GM18867 (cell line): ENCODE data around the gene ZNF408.

Experiments
- ATAC-seq: cut with Tn5 transposase; IDR thresholded peaks from one replicate; pipeline ENCODE4 v1.9.1; 2021; ENCODE audit warnings: mild to moderate bottlenecking, moderate library complexity; ENCODE audit not compliant: unreplicated experiment

ZNF408 gene

DNA sequence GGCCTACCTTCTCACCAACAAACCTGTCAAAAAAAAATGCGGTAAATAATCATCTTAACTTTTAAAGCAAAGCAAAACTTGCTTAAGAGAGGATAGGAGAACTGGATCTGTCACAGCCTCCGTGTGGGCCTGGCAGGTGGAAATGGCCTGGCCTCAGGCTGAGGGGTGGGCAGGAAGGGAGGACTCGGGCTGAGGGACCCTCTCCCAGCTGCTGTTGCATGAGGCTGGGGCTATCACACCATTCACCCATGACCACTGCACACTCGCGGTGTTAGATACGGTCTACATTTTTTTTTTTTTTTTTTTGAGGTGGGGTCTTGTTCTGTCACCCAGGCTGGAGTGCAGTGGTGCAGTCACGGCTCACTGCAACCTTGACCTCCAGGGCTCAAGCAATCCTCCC is 24.9 kb upstream of the ZNF408 start:
- ATAC-seq: no peak

- no peak for ATAC-seq
Measured at GRCh38 chr11:46676436-46677158, 24.2 kb upstream of the ZNF408 start.

- ATAC-seq: no peak
Measured at GRCh38 chr11:46677169-46677568, 23.7 kb upstream of the ZNF408 start.

DNA sequence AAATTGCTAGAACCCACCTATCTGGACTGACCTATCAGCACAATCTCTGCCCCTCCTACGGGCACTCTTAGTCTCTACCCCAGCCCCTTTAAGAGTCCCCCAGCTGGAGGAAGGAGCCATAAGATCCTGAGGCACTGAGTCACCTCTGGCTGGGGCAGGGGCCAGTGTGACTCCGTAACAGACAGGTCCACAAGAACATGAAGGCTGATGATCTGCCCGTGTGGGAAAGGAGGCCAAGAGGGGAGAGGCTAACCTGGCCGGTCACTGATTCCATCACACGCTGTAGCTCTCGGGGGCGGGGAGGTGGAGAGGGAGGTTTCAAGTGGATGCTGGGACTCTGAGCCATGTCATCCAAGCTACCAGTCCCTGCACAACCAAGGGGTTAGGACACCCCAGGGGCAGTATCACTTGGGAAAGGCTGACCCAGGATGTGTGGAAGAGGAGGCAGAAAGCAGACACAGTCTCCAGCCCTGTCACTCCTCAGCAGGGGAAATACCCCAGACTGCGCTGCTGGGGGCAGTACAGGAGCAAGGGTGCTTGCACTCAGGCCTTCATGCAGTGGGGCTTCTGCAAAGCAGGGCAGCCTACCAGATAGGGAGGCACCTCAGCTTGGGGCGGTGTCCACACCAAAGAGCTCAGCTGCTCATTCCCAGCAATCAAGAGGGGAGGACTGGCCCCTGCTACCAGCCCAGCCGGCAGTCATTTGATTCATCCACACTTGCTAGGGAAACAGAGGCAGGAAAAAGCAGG is 22.7 kb upstream of the ZNF408 start:
- no peak for ATAC-seq

- ATAC-seq: no peak
Measured at GRCh38 chr11:46678741-46679130, 22.1 kb upstream of the ZNF408 start.

DNA sequence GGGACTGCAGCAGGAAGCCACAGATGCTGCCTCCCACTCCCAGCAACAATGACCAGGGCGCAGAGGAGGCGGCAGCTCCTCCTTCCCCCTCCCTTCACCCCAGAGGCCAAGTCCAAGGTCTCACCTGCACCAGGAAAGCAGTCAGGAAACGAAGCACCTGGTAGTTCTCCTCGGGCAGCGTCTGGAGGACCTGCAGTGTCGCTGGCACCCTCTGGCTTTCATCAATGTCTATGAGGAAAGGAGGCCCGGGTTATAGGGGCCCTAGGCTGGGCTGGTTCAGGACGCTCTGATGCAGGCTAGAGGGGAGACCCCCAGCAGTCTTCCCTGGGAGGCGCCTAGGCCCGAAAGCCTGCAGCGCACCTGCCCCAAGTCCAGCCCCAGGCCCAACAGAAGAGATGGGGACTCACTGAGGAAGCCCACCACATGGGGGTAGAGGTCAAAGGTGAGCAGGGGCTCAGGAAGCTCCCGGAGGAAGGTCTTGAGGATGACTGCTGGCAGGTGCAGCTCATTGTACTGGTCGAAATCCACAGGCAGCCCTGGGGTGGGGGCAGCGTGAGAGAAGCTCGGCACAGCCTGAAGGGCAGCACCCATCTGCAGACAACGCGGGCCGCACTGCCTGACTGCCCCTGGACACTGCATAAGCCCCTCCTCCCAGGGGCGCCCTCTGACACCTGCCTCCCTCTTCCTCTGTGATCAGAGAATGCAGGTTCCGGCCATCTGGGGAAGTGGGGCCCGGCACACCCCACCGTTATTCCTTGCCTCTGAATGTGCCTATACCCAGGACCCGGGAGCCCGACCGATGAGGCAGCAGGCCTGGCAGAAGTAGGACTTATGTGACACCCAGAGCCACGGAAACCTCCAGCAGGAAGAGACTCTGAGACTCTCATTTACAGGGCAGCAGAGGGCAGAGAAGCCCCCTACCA is 21.3 kb upstream of the ZNF408 start:
- ATAC-seq: no peak

DNA sequence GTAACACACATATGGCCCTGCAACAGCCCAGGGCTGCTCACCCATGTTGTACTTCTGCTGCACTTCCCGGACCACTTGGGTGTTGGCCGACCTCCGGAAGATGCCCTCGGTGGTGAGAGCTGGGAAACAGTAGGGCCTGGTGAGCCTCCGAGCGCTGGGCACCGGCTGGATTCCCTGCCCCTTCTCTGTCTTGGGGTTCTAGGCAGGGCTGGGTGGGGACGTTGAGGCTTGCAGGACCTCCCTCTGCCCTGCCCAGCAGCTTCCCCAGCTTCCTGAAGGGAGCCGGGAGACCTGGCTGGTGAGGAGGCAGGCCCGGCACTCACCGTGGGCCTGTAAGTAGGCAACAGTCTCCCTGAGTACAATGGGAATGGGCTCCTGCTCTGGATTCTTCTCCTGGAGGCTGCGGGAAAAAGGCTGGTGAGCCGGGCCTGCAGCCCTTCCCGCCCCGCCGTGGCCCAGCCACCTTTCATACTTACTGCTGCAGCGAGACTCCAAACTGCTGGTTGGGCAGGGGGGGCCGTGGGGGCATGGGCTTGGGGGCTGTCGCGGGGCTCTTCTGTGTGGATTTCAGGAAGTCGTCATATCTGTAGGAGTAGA is 20.6 kb upstream of the ZNF408 start:
- ATAC-seq: no peak

GRCh38 chr11:46680815-46681214 is 20.0 kb upstream of the ZNF408 start:
- no peak for ATAC-seq

DNA sequence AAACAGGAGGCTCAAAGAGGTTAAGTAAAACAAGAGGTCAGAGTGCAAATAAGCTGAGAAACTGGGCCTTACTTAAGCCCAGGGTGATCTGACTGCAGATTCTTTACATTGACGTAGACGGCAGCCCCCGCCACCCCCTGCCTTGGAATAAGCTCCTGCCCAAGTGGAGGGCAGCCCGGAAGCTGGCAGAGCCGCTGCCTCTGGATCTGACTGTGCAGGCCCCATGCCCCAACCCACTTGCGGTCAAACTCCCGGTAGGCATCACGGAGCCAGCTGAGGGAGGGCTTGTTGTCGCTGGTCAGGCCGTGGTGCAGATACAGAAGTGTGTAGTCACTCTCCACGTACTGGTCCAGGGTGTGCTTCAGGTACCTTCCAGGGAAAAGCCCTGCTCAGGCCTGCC is 19.0 kb upstream of the ZNF408 start:
- no peak for ATAC-seq

DNA sequence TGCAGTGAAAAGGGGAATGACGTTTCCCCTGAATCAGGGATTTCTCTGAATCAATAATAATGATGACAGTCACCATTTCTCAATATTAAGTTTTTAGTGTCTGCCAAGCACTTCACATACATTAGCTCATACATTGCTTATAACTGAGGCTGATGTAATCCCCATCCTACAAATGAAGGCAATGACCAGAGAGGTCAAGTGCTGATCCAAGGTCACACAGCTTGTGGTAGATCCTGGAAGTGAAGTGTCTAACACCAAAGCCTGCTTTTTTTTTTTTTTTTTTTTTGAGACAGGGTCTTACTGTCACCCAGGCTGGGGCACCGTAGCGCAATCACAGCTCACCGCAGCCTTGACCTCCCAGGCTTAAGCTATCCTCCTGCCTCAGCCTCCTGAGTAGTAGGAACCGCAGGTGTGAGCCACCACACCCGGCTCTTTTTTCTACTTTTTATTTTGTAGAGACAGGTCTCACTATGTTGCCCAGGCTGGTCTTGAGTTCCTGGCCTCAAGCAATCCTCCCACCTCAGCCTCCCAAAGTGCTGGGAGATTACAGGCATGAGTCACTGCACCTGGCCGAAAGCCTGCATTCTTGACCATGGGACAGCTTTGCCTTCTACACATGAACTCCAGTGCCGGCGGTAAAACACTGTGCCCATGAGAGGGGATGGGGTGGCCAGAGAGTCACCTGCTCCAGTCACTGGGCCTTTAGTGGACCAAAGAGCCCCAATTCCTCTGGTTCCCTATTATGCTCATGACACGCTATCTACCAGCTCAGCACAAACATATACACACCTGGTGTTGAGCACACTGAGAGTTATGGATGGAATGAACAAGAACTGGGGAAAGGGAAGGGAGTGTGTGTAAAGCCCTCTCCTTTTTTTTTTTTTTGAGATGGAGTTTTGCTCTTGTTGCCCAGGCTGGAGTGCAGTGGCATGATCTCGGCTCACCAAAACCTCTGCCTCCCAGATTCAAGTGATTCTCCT is 17.8 kb upstream of the ZNF408 start:
- no peak for ATAC-seq

DNA sequence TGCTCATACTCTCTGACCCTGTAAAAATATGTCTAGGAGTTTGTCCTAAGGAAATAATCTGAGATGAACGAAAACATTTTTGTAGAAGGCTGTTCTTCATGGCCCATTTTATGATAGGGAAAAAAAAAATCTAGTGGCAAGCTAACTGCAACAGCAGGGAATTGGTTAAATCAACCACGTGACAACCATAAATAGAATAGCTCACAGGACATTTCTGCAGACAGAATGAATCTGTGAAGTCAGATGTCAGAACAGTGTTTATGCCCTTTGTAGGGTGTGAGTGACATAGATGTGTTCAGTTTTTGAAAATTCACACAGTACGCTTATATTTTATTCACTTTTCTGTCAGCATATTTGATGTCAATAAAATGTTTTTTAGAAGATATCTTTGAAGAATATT is 16.5 kb upstream of the ZNF408 start:
- ATAC-seq: no peak

GRCh38 chr11:46686886-46687795 is 13.7 kb upstream of the ZNF408 start:
- no peak for ATAC-seq

DNA sequence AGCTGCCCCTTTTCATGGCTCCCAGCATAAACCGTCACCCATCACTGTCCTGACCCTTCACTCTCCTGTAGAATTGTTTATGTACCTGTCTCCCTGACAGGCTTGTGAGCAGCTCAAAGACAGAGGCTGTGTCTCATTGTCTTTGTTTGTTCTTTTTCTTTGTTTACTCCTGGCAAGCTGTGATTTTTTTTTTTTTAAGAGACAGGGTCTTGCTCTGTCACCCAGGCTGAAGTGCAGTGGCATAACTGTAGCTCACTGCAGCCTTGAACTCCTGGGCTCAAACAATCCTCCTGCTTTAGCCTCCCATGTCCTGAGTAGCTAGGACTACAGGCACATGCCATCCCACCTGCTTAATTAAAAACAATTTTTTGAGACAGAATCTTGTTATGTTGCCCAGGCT is 10.1 kb upstream of the ZNF408 start:
- no peak for ATAC-seq

DNA sequence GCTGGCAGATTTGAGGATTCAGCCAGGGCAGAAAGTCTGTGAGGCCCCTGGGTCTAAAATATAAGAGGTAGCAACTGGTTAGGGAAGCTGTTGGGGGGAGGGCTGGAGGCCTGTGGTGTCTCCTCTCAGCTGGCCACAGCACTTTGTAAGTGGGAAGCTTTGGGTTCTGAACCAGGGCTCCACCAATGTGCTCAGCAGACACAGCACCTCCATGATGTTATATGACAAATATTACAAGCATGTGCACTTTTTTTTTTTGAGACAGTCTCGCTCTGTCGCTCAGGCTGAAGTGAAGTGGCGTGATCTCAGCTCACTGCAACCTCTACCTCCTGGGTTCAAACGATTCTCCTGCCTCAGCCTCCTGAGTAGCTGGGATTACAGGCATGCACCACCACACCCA is 8.4 kb upstream of the ZNF408 start:
- ATAC-seq: no peak

- no peak for ATAC-seq
Measured at GRCh38 chr11:46693597-46694012, 7.2 kb upstream of the ZNF408 start.

- no peak for ATAC-seq
Measured at GRCh38 chr11:46694072-46694471, 6.8 kb upstream of the ZNF408 start.

DNA sequence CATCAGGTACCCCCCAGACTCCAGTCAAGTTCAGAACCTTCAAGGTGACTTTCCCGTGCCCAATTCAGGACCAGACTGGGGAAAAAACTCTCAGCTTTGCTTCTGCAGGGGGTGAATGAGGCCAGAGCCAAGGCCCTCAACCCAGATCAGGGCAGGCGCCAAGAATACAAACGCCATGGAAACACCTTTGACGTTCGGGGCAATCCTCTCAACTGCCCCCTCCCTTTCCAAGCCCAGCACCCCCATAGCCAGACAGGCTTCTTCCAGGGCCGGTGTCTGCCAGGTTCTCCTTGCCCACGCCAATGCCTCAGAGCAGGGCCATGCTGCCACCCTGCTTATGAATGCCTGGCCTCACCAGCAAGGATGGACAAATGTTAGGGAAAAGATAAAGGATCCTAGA is 6.2 kb upstream of the ZNF408 start:
- ATAC-seq: no peak

DNA sequence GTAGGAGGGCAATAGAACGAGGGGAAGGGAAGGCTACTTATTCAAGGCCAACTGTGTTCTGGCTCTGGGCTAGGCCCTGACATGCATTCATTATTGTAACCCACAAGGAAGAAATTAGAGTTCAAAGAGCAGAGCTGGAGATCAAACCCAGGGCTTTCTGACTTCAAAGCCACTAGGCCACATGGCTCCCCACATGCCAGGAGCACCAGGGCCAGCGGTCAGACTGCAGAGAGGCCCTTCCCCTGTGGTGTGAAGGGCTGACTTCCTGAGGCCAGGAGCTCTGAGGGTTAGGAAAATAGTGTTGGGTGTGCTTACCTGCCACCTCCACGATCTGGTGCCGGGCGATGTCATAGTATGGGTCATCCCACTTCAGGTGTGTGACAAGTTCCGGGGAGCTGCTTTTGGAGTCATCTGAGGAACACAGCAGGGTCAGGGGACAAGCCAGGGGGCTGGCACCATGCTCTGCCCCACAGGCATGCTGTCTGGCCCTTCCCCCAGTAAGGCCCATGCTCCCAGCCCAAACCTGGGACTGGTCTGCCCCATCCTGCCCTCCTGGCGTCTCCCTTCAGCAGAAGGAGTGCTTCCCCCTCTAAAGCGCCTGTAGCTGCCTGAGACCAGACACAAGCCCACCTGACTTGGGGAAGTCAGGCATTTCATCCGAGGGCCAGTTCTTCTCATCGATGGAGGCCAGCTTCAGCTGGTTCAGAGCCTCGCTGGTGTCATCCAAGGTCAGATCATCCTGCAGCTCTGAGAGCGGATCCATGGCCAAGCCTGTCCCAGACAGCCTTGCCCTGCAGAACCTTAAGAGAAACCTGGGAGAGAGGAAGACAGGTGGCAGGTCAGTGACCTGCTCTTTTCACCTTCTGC is 5.3 kb upstream of the ZNF408 start:
- no peak for ATAC-seq
